Naive B cell (primary cell): ENCODE results near the gene ZNF79. TPM values are rescaled to one million over a fixed set of nuclear protein-coding genes. Genes with fewer than 3 reads are reported as not detected.

ENCODE experiments used
- ATAC-seq, 2 donors: fragments of 150-1000 bp; cut with Tn5 transposase; 2 replicates each; pipeline ENCODE4 v1.10.0; 2021; ENCODE audit warnings: low read depth in 2 of 2, mild to moderate bottlenecking in 2 of 2, moderate library complexity in 2 of 2
- DNase-seq: peaks from one replicate; pipeline ENCODE4 v3.0.0; 2022
- H3K27ac Mint-ChIP-seq, 6 donors: one replicate each; pipeline ENCODE4 v1.8.0; 2020 to 2022; ENCODE audit warnings: mild to moderate bottlenecking in 6 of 6, mixed read lengths in 6 of 6, moderate library complexity in 5 of 6, inconsistent platforms in 2 of 6
- H3K27me3 Mint-ChIP-seq, 3 donors: one replicate each; pipeline ENCODE4 v1.8.0; 2021 to 2022; ENCODE audit warnings: mixed read lengths in 3 of 3, mild to moderate bottlenecking in 1 of 3
- H3K36me3 Mint-ChIP-seq, 2 donors: one replicate each; pipeline ENCODE4 v1.8.0; 2020 to 2022; ENCODE audit warnings: mixed read lengths in 2 of 2, inconsistent platforms in 1 of 2, mild to moderate bottlenecking in 1 of 2
- H3K4me1 Mint-ChIP-seq, 3 donors: one replicate each; pipeline ENCODE4 v1.8.0; 2020 to 2022; ENCODE audit warnings: mixed read lengths in 3 of 3, inconsistent platforms in 1 of 3, mild to moderate bottlenecking in 1 of 3, moderate library complexity in 1 of 3
- H3K4me3 Mint-ChIP-seq, 8 donors: one replicate each; pipeline ENCODE4 v1.8.0; 2020 to 2022; ENCODE audit warnings: mild to moderate bottlenecking in 8 of 8, mixed read lengths in 8 of 8, moderate library complexity in 8 of 8, inconsistent platforms in 2 of 8
- H3K9me3 Mint-ChIP-seq, 7 donors: one replicate each; pipeline ENCODE4 v1.8.0; 2020 to 2022; ENCODE audit warnings: mixed read lengths in 7 of 7, mild to moderate bottlenecking in 5 of 7, inconsistent platforms in 2 of 7, moderate library complexity in 1 of 7
- polyA plus RNA-seq, 6 donors: library from polyadenylated mRNA; unstranded; fragments of 300-500 nt; fragmentation: Illumina TruSeq; gene quantifications; one replicate each; pipeline ENCODE4 v1.2.3, GENCODE V29; 2021; ENCODE audit warnings: low read depth in 6 of 6

ZNF79 gene
- polyA plus RNA-seq, 6 donors from 2014 or later: 5.8 to 8.8 (median 6.2) TPM; not detected in 1

DNA sequence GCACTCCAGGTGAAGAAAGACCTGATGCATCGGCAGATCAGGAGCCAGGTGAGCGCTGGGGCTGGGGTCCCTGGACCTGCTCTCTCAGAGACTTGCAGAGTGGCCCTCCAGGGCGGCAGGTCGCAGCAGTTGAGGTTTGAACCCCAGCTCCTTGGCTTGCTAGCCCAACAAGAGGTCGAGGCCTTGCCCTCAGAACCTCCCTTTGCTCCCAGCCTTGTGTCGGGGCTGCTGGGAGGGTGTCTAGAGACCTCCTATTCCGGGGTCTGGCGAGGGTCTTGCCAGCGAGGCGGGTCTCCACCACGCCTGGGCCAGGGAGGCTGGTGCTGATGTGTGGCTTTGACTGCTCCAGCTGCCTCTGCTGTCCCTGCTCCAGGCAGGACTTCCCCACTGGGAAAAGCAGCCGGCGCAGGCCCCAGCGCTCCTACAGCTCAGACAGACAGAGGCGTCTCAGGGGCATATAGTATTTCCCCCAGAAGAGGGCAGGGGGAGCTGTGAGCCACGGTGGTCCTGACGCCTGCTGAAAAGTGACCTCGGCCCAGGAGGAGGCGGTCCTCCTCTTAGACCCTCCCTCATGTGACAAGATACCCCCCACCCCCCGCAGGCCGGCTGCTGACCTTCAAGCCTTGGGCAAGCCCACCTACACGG lies 65.4 kb downstream of the ZNF79 start:
- Mint-ChIP-seq H3K36me3 (peaks cover 9 to 27% of the 10 kb centered on the region in 2 donors), H3K27ac (peak overlapping the region in 2 of 6 donors; percentile 6 to 21), H3K9me3 (no peaks in the 10 kb centered on the region), H3K4me3 (no peak overlapping the region), H3K4me1 (no peaks in the 10 kb centered on the region), H3K27me3 (no peaks in the 10 kb centered on the region)
- DNase-seq (no peak), ATAC-seq (no peak)

- DNase-seq (no peak), ATAC-seq (no peak)
- Mint-ChIP-seq H3K4me3 (no peak overlapping the region), H3K27me3 (no peaks in the 10 kb centered on the region), H3K36me3 (peaks cover 9 to 28% of the 10 kb centered on the region in 2 donors), H3K4me1 (no peaks in the 10 kb centered on the region), H3K9me3 (no peaks in the 10 kb centered on the region), H3K27ac (peak overlapping the region in 1 of 6 donors; percentile 42)
These were observed 66.5 kb downstream of the ZNF79 start for GRCh38 chr9:127490535-127491230.

DNA sequence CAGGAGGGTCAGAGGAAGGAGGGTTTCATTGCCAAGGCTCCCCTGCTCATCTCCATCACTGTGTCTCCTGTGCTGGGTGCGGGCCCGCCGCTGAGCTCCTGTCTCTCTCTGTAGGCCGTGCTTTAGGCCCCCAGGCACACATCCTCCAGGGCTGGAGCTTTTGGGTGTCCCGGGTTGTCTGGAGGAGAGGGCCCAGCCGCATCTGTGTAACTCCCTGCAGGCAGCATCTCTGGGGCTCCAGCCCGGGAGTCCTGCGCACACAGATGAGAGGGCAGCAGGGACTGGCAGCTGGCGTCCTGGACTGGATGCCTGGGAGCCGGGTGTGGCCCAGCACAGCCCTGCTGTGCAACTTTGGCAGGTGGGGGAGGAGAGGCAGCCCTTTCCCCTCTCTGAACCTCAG lies 67.3 kb downstream of the ZNF79 start:
- Mint-ChIP-seq H3K27me3 (no peaks in the 10 kb centered on the region), H3K4me3 (no peak overlapping the region), H3K9me3 (no peaks in the 10 kb centered on the region), H3K4me1 (no peaks in the 10 kb centered on the region), H3K36me3 (peaks cover 7 to 28% of the 10 kb centered on the region in 2 donors), H3K27ac (no peak overlapping the region)
- ATAC-seq (no peak), DNase-seq (no peak)

DNA sequence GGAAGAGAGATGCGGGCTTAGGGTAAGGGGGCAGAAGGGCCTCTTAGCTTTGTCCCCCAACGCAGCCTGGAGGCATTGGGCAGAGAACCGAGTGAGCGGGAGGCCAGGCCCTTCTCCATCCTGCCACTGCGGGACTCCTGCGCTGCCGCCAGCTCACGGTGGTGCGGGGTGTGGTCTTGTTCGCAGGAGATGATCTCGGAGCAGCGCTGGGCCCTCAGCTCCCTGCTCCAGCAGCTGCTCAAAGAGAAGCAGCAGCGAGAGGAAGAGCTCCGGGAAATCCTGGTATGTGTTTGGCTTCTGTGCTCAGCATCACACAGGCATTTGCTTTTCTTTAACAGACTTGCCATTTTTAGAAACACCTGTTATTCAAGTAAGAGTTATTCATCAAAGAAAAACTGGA lies 68.4 kb downstream of the ZNF79 start:
- no peak for DNase-seq
- no peak for ATAC-seq
- no peak overlapping the region for H3K27ac Mint-ChIP-seq
- no peak overlapping the region for H3K4me3 Mint-ChIP-seq
- no peaks in the 10 kb centered on the region for H3K4me1 Mint-ChIP-seq
- H3K36me3 Mint-ChIP-seq: peaks cover 5 to 26% of the 10 kb centered on the region in 2 donors
- no peaks in the 10 kb centered on the region for H3K9me3 Mint-ChIP-seq
- no peaks in the 10 kb centered on the region for H3K27me3 Mint-ChIP-seq

DNA sequence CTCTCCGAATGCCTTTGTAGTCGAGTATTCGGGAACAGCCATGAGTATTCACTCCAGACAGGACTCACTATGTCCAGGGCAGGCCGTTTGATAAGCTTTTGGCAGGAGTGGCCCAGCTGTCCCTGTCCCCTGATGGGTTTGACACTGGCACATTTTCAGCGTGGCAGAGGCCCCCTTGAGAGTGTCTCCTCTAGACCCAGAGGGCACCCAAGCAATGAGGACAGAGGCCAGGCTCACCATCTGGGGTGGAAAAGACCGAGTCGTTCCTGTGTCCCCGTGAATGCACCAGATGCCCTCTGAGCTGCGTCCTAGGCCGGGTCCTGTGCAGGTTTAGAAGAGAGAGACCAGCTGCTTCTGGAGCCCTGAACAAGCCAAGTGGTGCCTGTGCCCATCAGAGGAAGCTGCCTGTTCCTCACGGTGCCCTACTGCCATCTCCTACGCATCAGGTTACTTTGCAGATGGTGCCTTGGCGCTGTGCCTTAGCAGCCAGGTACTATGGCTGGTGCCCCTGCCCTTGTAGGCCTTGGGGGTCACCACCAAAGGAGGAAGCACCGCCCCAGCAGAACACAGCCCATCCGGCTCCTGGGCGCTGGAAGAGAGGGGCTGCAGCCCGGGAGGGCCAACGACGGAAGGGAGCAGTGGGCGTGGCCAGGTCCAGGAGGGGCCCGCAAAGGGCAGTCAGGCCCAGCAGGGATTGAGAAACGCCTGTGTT lies 69.6 kb downstream of the ZNF79 start:
- H3K9me3 Mint-ChIP-seq: no peaks in the 10 kb centered on the region
- no peak for ATAC-seq
- peak overlapping the region in 1 of 6 donors; percentile 33 for H3K27ac Mint-ChIP-seq
- H3K4me1 Mint-ChIP-seq: no peaks in the 10 kb centered on the region
- no peak overlapping the region for H3K4me3 Mint-ChIP-seq
- peaks cover 5 to 22% of the 10 kb centered on the region in 2 donors for H3K36me3 Mint-ChIP-seq
- no peak for DNase-seq
- no peaks in the 10 kb centered on the region for H3K27me3 Mint-ChIP-seq

DNA sequence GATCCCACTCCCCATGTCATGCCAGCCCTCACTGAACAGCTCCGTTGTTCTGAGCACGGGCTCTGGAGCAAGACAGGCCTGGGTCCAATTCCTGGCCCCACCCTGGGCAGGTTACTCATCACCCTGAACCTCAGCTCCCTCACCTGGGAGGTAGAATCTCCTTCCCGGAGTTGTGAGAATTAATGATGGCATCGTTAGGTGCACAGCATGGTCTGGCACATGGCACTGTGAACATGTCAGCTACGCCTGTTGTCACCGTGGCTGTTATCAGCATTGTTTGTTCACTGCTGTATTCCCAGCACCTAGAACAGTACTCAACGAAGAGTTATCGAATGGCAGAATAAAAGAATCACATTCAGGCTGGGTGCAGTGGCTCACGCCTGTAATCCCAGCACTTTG lies 70.1 kb downstream of the ZNF79 start:
- Mint-ChIP-seq H3K4me3 (no peak overlapping the region), H3K27ac (no peak overlapping the region), H3K4me1 (no peaks in the 10 kb centered on the region), H3K27me3 (no peaks in the 10 kb centered on the region), H3K36me3 (peaks cover 5 to 18% of the 10 kb centered on the region in 2 donors), H3K9me3 (no peaks in the 10 kb centered on the region)
- no peak for ATAC-seq
- DNase-seq: no peak

Other genes with a start within 250 kb of the ZNF79 start
- gene GARNL3, start 159.6 kb upstream of the ZNF79 start, polyA plus RNA-seq: 1 to 10 TPM in 2 of 6 donors, under 1 TPM in 2, not detected in 2; 0.71 to 3.1 (median 1.1) TPM
- gene SLC2A8, start 27.2 kb upstream of the ZNF79 start, polyA plus RNA-seq: 10 to 100 TPM in 1 of 6 donors, 1 to 10 TPM in 5; 6.0 to 14.3 (median 8.5) TPM
- gene RPL12, start 27.0 kb downstream of the ZNF79 start, polyA plus RNA-seq: 1,000 to 10,000 TPM; 1,582 to 1,976 (median 1,881) TPM
- gene LRSAM1, start 27.1 kb downstream of the ZNF79 start, polyA plus RNA-seq: 1 to 10 TPM; 4.9 to 9.2 (median 7.0) TPM
- gene STXBP1, start 187.9 kb downstream of the ZNF79 start, polyA plus RNA-seq: under 1 TPM in 1 of 6 donors, not detected in 5; 0.31 TPM